GM18951 (cell line): ENCODE results near the gene FN3KRP.
"Not testable (repeated sequence)": the region's sequence is repeated elsewhere in the genome, so short reads cannot be mapped to it uniquely, and the experiment has no call there.

ENCODE experiments used
- POLR2A ChIP-seq: IDR thresholded peaks from 4 replicates; pipeline ENCODE4 v1.6.1; 2011; ENCODE audit warnings: mild to moderate bottlenecking; ENCODE audit not compliant: insufficient read length, insufficient read depth; ENCODE audit errors: extremely low read depth
- in situ Hi-C: fragments of 300-500 bp; cut with MboI; formaldehyde crosslinking; loops from one replicate; pipeline ENCODE4 v1.12.0; 2022; ENCODE audit warnings: low sequenced_read_pairs, mixed read lengths, inconsistent platforms; ENCODE audit not compliant: unreplicated experiment

The FN3KRP gene

GRCh38 chr17:82732118-82732743 is 15.7 kb downstream of the FN3KRP start:
- no peak for TF ChIP-seq POLR2A
- in situ Hi-C loops = no loop called here

DNA sequence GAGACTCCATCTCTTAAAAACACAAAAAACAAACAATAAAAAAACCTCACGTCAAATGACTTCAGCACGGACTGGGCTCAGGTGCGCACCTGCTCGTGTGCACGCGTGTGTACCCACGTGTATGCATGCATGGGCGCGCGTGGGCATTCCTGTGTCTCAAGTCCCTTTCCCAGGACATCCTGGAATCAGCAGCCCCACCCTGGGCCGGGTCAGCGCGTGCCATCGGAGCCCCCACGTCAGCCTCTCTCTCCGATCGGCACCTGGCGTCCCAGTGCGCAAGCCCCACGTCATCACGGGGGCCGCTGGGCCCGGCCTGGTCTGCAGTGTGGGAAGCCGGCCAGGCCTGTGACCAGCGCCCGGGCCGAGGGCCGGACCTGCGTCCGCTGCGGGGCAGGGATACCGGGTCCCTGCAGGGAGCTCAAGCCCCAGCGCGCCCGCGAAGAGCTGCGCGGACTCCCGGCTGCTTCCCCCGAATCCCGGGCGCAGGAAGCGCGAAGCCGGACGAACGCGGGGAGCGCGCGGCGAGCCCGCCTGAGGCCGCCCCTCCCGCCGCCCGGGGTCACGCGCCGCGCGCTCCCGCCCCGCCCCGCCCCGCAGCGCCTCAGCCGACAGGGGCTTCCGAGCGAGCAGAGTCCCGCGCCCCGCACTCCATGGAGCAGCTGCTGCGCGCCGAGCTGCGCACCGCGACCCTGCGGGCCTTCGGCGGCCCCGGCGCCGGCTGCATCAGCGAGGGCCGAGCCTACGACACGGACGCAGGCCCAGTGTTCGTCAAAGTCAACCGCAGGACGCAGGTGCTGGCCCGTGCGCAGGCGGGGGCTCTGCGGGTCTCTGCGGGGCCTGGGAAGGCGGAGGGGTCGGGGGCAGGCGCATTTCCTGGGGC is 18.7 kb downstream of the FN3KRP start, which contains the start of gene FN3K:
Gene FN3K, plus strand, starts transcription at position 629 of the 880 bp plus-strand sequence. Its CDS starts 22 bp downstream, at position 651.
- in situ Hi-C loops = no loop called here
- peak; percentile 14 for TF ChIP-seq POLR2A

DNA sequence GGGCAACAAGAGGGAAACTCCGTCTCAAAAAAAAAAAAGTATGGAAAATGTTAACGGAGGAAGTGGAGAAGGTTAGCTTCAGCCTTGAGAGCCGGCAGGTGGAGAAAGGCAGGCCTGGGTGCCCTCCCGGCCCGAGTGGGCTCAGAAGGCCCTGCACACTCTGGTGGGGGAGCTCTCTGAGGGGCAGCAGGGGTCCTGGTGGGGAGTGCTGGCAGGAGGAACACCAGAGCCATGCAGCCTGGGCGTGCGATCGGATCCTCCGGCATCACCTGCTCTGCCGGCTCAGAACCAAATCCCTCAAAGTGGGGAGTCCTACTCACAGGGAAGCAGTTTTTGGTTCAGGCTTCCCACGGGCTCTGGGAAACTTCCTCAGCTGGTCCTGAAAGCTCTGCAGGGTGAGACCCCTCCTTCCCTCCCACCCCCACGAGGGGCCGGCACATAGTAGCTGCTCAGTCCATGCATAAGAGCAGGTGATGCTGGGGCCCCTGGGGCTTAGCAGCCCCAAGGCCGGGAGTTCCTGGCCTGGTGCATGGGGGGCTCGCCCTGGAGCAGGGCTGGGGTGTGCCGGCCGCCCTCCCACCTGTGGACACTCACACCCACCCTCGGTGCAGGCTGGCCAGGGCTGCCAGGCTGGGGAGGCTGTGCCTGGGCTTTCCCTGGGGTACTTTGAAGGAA is 20.1 kb downstream of the FN3KRP start:
- in situ Hi-C loops = no loop called here
- no peak for TF ChIP-seq POLR2A

GRCh38 chr17:82737967-82738877 is 21.7 kb downstream of the FN3KRP start:
- in situ Hi-C loops = no loop called here
- no peak for TF ChIP-seq POLR2A

- in situ Hi-C loops = no loop called here
- TF ChIP-seq POLR2A = no peak
Observed at GRCh38 chr17:82740906-82741759, 24.6 kb downstream of the FN3KRP start.

- in situ Hi-C loops = no loop called here
Observed at GRCh38 chr17:82743344-82744219, 27.1 kb downstream of the FN3KRP start.

GRCh38 chr17:82744736-82745135 is 28.2 kb downstream of the FN3KRP start:
- in situ Hi-C loops = not testable (repeated sequence)

More at GRCh38 chr17:82743344-82744219, 27.1 kb downstream of the FN3KRP start:
- no peak for TF ChIP-seq POLR2A

- in situ Hi-C loops = no loop called here
- TF ChIP-seq POLR2A = no peak
Observed at GRCh38 chr17:82745524-82745923, 29.0 kb downstream of the FN3KRP start.

DNA sequence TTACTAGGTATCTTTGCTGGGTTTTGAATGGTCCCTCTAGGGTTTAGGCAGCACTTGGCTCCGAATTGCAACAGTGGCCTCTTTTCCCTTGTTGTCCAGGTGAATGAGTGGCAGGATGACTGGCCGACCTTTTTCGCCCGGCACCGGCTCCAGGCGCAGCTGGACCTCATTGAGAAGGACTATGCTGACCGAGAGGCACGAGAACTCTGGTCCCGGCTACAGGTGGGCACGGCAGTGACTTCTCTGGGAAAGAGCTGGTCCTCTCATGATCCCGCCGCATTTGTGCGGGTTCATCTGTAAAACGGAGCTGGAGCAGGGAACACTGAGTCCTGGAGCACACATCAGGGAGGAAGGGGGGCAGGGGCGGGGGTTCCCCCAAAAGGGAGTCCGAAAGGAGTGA is 32.2 kb downstream of the FN3KRP start:
- in situ Hi-C loops = no loop called here
- TF ChIP-seq POLR2A = no peak

GRCh38 chr17:82750241-82750908 is 33.9 kb downstream of the FN3KRP start:
- no peak for TF ChIP-seq POLR2A
- in situ Hi-C loops = no loop called here
